Measurements from ENCODE around the gene NDUFA8.

The NDUFA8 gene

DNA sequence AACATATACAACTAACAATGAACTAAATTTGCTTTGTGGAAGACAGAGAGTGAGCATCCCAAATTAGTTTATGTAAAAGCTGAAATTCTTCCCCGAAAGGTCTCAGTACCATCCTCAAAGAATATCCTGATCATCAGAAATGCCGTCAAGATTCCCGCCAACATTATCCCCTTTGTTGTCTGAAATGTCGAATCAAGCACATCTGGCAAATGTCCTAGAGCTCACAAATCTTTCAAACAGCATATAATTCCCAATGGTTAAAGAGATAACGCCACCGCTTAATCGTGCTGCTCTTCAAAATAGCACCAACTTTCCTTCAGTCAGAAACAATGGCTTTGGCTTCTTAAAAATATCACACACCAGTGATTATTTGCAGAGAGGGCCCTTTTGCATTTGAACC lies 23.9 kb upstream of the NDUFA8 start:
- no peak for DNase-seq (ENCODE audit: low spot score)
- TF ChIP-seq, protein P1, sequence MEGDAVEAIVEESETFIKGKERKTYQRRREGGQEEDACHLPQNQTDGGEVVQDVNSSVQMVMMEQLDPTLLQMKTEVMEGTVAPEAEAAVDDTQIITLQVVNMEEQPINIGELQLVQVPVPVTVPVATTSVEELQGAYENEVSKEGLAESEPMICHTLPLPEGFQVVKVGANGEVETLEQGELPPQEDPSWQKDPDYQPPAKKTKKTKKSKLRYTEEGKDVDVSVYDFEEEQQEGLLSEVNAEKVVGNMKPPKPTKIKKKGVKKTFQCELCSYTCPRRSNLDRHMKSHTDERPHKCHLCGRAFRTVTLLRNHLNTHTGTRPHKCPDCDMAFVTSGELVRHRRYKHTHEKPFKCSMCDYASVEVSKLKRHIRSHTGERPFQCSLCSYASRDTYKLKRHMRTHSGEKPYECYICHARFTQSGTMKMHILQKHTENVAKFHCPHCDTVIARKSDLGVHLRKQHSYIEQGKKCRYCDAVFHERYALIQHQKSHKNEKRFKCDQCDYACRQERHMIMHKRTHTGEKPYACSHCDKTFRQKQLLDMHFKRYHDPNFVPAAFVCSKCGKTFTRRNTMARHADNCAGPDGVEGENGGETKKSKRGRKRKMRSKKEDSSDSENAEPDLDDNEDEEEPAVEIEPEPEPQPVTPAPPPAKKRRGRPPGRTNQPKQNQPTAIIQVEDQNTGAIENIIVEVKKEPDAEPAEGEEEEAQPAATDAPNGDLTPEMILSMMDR (IDR thresholded peaks at IDR 0.05; ENCODE audit: extremely low read depth, missing control alignments) = no peak

DNA sequence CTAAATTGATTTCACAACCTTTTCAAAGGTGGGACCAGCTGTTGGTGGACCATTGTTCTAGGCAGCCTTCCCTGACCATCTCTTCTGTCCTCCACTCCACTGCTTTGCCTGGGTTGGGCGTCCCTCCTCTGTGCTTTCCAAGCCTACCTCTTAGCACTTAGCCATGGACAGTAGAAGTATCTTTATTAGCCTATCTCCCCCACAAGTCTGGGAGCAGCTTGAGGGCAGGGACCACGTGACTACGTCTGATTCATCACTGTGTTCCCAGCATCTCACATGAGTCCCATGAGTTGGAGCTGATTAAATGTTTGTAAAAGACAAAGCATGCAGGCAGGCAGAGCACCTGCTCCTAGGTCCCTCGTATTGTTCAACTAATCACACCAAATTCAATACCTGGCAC lies 21.1 kb upstream of the NDUFA8 start:
- TF ChIP-seq, protein P1 (IDR thresholded peaks at IDR 0.05; ENCODE audit: extremely low read depth, missing control alignments) = no peak
- no peak for DNase-seq (ENCODE audit: low spot score)

DNA sequence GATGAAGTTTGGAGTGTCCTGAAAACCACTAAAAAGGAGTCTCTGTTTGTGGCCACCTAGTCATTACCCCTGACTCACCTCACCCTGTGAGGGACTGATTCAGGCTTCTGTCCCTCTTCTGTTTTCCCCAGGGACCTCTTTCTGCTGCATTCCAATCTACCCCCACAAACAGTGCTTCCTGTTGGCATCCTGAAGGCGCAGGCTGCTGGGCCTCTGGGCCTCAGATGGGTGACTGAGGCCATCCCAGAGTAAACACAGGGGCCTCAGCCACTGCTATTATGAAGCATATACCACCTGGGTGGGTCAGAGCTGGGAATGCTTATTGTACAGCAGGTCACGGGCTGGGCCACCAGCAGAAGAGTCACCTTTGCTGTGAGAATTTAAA lies 20.1 kb upstream of the NDUFA8 start:
- DNase-seq (ENCODE audit: low spot score) = no peak
- TF ChIP-seq, protein P1 (IDR thresholded peaks at IDR 0.05; ENCODE audit: extremely low read depth, missing control alignments) = no peak

DNA sequence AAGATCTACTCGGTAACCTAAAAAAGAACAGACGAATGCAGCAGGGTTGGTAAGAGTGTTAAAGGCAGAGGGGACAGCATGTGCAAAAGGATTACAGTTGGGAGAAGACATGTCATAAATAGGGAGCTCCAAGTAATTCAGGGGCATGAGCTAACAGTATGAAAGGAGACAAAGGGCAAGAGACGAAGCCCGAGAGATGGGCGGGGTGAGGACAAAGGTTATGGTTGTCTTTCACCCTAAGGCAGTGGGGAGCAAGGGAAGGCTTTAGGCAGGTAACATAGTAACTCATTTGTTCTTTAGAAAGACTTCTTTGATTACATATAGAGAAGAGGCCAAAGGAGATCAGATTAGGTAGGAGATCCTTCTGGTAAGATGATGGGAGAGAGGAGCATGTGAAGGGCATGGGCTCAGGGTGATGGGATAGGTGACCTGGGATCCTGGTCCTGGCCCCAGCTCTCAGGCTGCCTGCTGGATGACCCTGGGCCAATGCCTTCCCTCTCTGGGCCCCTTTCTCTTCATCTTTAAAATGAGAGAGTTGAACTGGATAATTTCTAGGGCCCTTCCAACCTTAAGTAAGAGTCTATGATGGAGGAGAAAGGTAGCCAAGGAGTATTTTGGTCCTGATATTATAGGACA lies 19.6 kb upstream of the NDUFA8 start:
- TF ChIP-seq, protein P1 (IDR thresholded peaks at IDR 0.05; ENCODE audit: extremely low read depth, missing control alignments) = no peak
- DNase-seq (ENCODE audit: low spot score) = no peak

DNA sequence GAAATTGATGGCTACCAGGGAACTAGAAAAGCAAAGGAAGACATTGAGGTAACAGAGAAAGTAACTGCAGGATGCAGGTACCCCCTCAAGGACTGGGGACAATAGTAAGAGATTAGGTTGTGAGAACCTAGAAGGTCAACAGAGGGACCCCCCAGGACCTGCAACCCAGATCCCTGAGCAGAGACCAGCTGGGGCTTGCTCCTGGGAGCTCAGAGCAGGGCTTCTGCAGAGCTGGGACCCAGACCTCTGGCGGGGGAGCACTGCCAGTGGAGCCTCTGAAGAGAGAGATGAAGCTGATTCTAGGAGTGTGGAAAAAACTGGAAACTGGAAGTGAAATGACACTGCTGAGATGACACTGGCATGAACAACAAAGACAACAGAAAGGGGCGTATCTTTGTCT lies 17.3 kb upstream of the NDUFA8 start:
- DNase-seq (ENCODE audit: low spot score) = no peak
- TF ChIP-seq, protein P1 (IDR thresholded peaks at IDR 0.05; ENCODE audit: extremely low read depth, missing control alignments) = no peak

DNA sequence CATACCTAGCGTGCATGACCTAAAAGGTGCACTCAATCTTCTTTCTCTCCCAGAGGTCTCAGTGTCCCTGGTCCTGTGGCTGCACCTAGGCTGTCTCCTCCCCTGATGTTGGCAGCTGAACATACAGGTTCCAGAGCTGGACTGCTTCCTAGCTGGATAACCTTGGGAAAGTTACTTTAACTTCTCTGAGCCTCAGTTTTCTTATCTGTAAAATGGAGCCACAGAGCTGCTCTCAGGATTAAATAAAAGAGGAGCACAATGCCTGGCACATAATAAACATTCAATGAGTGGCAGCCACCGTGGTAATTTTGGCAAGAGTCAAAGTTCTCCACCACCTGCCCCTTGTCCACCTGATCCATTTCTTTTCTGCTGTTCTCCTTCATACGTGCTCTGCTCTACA lies 14.1 kb upstream of the NDUFA8 start:
- no peak for DNase-seq (ENCODE audit: low spot score)
- TF ChIP-seq, protein P1 (IDR thresholded peaks at IDR 0.05; ENCODE audit: extremely low read depth, missing control alignments) = no peak

DNA sequence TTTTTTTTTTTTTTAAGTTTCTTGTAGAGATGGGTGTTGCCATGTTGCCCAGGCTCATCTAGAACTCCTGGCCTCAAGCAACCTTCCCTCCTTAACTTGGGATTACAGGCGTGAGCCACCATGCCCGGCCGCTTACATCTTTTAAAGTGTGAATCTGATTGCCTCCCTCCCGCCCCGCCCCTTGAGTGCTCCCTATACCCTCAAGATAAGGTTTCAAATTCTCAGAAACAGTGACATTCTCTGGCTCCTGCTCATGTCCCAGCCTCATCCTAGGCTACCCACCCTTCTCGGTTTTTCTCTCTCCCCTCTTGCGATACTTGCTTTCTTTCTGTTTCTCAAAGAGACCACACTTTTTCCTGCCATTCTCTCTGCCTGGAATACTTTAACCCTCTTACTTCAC lies 12.6 kb upstream of the NDUFA8 start:
- no peak for DNase-seq (ENCODE audit: low spot score)
- TF ChIP-seq, protein P1 (IDR thresholded peaks at IDR 0.05; ENCODE audit: extremely low read depth, missing control alignments) = no peak

All from GM20000 (cell line).